GM12892 (cell line): ENCODE data around the gene HUNK.

Experiments
- POLR2A ChIP-seq: IDR thresholded peaks from 2 replicates; pipeline ENCODE4 v1.6.1; 2011; ENCODE audit warnings: low read depth, low read length, control low read depth
- POLR2AphosphoS5 ChIP-seq: IDR thresholded peaks from 2 replicates; pipeline ENCODE4 v1.6.1; 2011; ENCODE audit warnings: low read depth, low read length, control low read depth
- TAF1 ChIP-seq: IDR thresholded peaks from 2 replicates; pipeline ENCODE4 v1.6.1; 2011; ENCODE audit warnings: low read depth, mild to moderate bottlenecking, control low read depth, low read length, borderline replicate concordance

DNA sequence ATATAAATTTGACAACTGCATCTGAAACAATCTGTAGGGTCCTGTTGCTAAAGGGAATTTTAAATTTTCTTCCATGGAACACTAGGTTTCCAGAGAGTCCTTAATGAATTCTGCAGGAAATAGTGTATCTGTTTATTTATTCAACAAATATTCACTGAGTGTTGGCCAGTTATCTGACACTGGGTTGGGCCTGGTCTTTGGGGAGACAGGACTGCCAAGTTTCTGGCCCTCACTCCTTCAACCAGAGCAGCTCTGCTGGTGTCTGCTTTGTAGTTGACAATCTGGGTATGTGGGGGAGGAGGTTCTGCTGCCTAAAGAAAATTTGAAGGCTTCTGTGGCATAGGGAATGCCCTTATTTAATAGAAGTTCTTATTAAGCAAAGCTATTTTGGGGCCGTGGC is 26.1 kb upstream of the HUNK start:
- TF ChIP-seq POLR2A = no peak
- no peak for TF ChIP-seq TAF1
- TF ChIP-seq POLR2AphosphoS5 = no peak
